Right kidney (tissue), 1 donor: Measurements from ENCODE around the gene PRXL2B.
A peak's percentile ranks its signal among the peaks of the same experiment; 100 is the strongest.

ENCODE experiments used
- DNase-seq: peaks from one replicate; pipeline ENCODE4 v3.0.0-alpha.2; 2016

PRXL2B gene

DNA sequence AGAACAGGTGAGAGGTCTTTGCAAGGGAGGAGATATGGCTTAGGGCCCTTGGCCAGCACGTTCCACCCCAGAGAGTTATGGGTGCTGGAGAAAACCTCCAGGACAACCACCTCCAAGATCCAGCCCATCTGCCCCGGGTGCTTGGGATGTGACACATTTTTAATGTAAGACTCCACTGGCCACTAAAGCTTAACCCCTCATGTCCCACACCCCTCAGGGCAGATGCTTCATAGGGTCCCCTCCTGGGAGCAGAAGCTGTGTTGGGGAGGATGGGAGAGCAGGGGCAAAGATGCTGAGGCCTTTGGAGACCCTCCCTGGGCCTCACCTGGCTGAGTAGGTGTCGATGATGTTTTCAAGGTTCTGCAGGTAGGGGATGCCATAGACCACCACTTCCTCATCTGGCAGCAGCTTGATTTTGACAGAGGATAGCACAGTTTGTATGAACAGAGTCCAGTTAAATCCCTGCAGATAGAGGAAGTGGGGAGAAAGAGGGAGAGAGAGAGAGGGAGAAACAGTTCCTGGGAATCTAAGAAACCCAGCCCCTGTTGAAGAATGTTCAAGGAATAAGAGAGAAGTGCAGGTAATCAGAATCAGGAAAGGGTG lies 11.9 kb downstream of the PRXL2B start:
- no peak for DNase-seq

DNA sequence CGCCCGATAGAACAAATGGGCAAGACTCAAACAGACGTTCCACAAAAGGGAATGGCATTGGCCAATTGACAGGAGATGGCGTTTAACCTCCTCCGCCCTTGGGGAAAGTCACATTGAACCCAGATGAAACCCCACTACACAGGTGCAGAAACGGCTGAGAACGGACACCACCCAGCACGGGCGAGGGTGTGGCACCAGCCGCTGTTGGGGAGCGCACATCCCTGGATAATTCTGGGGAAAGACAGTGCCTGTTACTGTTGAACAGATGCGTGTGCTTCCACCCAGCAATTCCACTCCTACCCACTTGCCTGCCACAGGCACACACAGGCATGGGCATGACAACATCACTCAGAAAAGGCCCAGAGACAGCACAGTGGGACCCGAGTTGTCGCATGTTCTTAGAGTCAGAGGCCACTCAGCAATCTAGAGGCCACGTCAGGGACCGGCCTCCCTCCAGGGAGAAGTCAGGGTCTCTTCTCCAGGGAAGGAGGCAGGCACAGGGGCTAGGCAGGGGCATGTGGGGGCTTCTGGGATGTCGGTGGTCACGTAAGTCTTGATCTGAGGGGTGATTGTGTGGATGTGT lies 15.2 kb downstream of the PRXL2B start:
- DNase-seq: no peak

DNA sequence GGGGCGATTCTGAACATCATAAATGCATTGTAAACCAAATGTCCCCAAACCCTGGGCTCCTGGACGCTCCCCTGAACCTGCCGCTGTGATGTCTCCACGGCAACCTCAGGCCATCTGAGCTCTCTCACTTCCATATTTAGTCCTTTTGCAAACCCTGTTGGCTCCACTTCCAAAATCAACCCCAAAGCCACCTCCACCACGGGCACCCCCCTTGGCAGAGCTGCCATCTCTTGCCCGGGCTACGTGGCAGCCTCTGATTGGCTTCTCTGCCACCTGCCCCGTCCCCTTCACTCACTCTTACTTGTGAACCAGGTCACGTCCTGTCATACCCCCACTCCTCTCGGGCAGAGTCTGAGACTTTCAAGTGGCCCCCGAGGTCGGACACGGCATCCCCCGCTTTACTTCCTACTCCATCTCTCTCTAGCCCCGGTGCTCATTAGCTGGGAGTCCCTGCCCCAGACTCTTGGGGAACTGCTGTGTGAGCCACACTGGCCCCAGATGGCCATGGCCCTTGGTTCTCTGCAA lies 15.8 kb downstream of the PRXL2B start:
- no peak for DNase-seq

DNA sequence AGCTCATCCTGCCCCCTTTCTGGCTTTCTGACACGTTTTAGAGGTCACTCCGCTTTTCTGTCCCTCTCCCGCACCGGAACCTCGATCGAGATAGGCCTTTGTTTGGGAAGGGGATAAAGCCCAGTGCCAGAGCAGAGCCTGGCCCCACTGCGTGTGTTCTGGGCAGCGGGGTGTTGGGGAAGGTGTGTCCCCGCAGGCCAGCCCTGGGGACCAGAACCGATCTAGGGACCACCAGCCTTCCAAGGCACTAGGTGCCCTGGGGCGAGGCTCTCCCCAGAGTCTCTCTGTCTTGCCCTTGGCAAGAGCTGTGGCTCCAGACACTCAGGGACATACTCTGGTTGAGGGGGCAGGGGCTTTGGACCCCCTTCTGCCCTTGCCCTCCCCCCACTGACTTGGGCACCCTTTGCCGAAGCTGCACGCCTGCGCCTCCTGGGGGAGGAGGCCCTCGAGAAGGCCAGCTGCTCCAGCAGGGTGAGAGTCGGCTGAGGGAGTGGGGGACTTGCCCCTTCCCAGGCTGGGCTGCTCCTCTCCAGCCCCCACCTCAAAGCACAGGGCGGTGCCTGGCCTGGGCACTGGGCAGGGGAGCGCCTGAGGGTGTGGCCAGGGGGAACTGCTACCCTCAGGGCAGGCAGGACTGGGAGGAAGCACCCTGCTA lies 16.4 kb downstream of the PRXL2B start:
- DNase-seq: no peak

DNA sequence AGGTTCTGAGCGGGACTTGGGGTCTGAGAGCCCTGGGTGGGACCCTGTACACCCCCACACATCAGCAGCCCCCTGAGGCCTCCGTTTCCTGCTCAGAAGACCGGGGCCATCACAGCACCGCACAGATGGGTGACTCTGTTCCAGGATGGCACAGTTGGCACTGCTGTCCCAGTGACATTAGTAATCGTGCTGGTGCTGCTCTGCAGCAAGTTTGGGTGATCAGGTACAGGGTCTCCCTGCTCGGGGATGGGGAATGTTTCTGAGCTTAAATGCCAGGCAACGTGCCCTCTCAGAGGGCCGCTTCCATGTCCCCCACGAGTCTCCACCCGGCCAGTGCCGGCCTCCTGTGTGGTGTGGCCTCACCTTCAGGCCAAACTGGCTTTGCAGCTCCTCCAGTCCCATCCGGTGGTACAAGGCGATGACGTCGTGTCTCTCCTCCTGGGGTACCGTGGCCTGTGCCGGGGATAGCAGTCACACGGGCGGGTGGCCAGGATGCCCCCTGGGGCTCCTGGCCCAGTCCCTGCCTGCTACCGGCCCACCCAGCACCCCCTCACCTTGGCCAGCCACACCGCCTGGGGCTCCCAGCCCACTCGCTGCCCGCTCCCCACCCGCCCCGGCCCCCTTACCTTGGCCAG lies 17.1 kb downstream of the PRXL2B start:
- no peak for DNase-seq

DNA sequence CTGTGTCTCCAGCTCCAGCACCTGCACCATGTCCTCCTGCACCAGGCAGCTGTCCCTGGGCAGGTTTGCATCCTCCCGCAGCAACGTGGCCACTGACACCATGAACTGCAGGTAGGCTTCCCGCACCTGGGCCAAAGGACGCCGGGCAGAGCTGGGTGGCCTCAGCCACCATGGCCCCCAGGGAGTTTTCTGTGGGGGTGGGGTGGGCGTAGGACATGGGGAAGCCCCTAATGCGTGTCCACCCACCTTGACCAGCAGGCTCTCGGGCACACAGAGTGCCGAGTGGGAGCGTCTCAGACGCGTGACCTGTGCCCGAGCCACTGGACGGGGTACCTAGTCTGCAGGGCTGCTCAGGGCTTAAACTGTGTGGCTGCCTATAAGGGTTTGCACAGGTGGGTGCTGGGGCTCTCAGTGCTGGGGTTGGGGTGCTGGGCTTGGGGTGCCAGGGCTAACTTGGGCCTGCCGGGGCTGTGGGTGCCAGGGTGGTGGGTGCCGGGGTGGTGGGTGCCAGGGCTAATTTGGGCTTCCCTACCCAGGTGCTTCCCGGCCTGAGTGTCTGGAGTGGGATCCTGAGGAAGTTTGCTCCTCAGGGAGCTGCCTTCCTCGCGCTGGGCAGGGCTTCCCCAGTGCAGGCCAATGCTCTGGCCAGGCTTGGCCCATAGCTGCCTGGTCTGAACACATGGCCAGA lies 17.7 kb downstream of the PRXL2B start:
- no peak for DNase-seq

DNA sequence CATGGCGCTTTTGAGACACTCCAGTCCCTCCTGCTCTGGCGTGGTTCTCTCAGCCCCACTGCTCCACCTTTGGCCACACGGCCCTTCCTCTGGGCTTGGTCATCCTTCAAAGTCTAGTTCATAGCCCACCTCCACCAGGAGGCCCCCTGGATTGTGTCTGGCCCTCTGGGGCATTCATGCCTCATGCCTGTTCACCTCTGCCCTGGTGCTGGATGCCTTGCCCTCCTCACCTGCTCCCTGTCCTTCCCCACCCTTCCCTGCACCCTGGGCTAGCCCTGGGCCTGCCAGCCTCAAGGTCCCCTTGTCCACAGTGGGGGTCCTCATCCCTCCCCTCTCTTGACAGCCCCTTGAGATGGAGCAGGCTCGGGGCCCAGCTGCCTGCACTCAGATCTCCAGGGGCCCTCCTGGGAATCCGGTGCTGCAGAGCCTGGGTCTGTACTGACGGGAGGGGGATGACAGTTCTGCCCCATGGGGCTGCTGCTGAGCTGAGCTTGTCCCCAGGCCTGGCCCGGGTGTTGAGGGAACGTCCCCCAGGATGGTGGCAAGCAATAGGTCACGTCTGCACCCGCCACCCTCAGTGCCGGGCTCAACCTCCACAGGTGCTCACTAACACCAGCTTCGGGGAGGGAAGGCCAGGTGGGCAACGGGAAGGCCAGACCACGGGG lies 18.4 kb downstream of the PRXL2B start:
- no peak for DNase-seq

DNA sequence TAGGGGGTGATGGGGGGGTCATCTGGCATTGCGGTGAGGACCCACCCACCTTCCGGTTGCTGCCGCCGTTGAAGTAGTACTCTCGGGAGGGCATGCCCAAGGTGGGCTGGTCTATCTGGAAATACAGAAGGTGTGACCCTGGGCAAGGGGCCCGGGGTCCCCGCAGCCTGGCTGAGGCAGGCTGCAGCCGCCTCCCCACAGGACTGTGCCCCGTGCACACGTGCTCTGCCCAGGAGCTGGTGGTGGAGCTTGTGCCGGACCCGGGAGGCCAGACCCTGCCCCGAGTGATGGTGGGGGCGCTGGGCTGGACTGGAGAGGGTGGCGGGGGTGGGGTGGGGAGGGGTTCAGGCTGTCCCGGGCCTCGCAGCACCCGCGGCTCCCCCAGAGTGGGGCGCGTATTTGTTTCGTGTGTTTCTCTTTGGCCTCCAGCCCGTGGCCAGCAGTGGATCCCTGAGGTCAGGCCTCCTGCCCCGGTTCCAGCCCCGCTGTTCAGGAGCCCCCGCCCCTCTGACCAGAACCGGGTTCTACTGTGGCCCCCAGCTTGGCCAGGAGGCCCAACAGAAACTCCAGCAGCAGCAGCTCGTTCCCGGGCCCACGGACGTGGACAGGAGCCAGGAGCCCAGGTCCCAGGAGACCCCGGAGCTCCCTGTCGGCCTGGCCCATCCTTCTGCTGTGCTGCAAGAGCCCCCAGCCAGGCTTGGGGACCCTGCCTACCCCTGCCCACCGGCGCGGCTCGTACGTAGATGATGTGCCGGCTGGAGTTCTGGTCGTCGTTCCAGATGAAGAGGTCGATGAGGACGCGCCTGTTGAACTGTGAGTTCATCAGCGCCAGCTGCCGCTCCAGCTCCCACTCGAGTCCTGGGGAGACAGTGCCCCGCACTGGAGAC lies 19.2 kb downstream of the PRXL2B start:
- DNase-seq: no peak

DNA sequence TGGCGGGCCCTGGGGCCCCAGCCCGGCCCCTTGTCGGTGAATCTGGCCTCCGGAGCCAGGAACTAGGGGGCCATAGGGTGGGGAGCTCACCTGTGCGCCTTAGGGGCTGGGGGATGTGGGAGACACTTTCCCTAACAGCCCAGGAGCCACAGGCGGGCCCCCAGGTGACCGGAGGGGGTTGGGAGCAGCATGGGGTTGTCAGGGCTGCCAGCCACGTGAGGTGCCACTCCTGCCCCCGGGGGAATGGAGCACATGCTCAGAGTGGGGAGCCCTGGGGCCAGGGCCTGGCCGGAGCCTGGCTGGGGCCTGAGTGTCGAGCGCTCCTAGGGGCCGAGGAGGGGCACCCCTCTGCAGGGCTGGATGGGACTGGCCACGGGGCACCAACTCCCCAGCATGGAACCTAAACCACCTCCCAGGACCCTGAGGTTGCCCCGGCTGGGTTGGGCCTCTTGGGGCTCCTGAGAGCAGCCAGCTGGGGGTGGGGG lies 19.9 kb downstream of the PRXL2B start:
- no peak for DNase-seq

DNA sequence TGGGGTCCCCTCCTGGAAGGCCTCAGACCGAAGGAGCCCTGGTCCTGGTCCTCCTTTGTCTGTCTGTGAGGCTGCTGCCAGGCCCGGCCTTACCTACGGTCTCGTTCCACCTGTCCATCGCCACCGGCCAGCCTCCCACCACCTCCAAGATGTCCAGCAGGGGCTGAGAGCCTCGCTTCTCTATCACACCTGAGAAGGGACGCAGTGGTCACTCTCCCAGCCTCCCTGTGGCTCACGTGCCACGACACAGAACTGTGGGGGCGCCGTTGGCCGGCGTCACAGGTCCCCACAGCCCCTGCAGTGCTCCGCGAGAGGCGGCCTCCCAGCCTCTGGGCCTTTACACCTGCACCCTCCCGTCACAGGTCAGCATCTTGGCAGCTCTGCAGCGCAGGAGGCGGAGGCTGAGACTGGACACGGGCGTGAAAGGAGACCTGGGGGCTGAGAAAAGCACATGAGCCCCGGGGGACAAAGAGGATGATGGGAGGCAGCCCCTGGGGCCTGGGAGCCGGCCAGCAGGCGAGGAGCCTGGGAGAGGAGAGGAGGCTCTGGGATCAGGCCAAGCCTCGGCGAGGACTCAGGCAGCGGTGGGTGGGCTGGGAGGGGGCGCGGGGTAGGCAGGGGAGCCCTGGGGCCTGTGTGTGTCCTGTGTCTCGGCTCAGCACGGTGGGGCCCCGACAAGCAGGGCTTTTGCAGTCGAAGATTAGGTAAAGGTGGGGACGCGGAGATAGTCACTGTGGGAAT lies 20.5 kb downstream of the PRXL2B start:
- DNase-seq: no peak

DNA sequence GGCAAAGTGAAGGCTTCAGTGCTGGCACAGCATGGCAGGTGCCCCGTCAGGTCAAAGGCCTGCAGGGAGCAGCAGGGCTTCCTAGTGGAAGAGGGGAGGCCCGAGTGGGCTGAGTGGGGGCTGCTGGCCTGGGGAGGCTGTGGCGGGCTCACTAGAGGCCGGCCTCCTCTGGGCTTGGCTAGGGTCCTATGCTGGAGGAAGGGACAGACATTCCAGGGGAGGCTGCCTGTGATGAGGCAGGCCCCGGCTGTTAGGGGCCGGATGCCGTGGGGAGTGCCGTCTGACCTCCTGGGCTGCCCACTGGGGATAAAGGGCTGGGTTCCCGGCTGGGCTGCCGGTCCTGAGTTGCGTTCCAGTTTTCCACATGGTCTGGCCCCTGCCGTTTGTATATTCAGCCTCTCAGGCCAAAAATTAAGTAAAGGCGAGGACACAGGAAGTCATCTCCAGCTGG lies 21.1 kb downstream of the PRXL2B start:
- DNase-seq: no peak

DNA sequence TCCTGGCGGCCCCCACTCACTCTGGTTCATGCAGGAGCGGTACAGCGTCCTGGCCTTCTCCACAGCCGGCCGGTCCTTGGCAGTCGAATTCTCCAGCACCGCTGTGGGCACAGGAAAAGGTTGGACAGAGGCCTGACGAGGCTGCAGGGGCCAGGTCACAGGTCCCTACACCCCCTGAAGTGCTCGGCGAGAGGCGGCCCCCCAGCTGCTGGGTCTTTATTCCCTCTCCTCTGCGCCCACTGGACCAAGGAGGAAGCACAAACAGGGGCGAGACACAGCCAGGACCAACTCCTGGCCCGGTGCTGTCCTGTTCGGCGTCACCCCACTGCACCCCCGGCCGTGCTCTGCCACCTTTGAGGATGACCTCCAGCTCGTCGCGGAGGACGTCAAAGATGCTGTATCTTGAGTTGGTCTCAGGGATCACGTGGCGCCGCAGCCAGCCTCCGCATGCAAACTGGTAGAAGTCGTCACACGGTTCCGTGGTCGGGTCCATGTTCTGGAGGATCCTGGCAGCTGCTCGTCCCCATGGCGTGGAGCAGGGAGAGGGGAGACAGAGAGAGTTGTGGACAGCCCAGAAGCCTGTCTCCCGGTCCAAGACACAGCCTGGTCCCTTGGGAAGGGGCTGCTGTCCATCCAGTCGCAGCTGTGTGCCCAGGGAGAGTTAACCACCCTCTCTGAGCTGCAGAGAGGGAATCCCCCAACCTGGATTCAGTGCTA lies 22.9 kb downstream of the PRXL2B start:
- DNase-seq: no peak

DNA sequence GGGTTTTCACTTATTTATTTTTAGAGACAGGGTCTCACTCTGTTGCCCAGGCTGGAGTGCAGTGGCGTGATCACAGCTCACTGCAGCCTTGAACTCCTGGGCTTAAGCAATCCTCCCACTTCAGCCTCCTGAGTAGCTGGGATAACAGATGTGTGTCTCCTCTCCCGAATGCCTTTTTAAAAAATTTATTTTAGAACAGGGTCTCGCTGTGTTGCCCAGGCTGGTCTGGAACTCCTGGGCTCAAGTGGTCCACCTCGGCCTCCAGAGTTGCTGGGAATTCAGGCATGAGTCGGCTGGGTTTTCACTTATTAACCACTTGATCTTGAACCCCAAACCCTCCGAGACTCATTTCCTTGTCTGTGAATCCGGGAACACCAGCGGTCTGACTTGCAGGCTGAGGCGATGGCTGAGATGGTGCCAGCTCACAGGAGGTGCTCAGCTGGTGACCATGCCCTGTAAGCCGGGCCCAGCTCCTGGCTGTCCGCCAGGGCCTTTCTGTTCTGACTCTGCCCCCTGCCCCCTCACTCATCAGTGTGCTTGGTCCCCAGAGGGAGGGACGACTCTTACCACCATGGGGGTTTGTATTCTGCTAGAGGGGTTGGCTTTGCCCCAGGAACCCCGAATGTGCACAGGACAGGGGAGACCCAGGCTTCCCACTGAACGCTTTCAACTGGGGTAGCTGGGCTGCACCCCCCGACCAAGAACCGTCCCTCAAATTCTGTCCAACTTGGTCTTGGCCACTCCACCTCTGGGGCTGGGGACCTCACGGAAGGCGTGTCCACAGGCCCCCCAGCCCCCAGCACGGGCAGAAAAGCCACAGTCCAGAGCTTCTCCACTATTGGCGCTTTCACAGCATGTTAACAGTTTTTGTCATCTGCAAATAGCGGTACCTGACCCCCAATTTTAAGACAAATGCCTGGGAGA lies 23.7 kb downstream of the PRXL2B start:
- DNase-seq: no peak

DNA sequence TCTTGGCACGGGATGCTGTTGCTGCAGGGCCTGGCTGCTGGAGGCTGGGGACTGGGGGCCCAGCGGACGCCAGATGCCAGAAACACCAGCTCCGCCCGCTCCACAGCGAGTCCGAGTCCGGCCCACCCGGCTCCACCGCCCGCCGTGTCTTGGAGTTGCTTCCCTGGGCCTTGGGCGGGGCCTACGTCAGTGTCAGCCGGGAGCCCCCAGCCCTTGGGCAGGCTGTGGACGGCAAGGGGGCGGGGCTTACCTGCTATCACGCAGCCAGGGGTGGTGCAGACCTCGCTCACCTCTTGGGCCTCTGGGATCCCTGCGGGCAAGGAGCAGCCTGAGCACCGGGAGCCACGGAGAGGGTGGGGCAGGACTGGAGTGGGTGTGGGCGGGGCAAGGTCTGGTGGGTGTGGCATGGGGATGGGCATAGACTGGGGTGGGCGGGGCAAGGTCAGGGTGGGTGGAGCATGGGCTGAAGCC lies 24.5 kb downstream of the PRXL2B start:
- peak; percentile 44 for DNase-seq

DNA sequence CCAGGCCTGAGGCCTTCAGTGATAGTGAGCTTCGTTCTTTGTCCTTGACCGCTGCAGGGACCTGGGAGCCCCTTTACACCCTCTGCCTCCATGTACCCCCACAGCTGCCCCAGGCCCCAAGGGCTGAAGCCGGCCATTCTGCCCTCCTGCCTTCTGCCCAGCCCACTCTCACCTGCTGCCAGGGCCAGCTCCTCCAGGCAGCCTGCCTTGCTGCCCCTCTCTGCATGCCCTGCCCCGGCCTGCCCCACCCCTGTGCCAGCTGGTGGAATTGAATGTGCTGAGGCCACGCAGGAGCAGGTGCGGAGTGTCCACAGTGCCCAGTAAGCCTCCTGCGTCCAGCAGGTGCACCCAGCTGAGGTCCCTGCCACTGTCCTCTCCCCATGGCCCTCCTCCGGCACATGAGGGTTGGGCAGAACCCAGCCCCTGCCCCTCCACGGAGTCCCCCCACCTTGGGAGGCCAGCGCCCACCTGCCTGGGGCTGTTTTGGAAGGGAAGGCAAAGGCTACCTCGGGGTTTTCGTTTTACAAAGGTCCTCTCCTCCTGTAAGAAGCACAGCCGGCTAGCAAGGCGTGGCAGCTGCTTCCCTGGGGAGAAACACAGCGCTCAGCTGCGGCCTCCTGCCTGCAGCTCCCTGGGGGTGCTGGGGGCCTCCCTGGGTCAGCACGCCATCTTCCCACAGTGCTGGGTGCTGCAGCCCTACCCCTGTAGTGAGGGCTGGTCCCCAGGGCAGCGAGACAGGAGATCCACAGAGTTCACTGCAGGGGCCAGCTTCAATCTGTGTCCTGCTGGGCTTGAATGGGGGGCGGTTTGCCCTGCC lies 25.3 kb downstream of the PRXL2B start:
- DNase-seq: no peak

DNA sequence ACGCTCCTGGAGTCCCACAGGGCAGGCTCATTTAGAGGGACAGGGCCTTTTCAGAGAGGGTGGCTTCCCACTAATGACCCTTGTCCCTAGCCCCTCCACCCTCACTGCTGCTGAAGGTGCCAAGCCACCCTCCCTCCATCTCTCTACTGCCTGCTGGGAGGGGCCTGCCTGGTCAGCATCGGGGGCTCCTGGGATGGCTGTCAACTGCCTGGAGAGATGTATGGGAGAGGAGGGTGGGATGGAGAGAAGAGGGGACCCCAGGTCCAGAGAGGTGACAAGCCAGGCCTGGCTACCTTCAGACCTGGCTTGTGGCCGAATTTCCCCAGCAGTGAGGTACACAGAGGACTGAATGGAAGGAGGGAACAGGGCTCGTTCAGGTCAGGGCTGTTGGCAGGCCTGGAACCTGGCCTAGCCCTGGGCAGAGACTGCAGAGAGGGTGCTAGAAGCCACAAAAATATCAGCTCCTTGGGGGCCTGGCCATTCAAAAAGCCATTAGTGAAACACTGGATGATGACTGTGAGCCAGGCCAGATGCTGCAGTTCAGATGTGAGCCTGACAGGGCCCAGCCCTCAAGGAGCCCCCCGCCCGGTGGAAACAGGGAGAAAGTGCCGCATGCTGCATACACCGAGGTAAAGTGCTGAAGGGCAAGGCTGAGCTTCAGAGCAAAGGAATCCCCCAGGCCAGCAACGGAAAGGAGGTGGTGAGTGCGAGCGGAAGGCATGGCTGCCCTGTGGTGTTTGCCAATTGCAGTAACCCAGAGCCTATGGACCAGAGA lies 26.2 kb downstream of the PRXL2B start:
- no peak for DNase-seq
